Measurements from ENCODE around the gene ZC3H11A.
"Not testable (repeated sequence)": the region's sequence is repeated elsewhere in the genome, so short reads cannot be mapped to it uniquely, and the experiment has no call there.

Gene ZC3H11A

GRCh38 chr1:203826175-203826574 is 30.8 kb downstream of the ZC3H11A start:
- Mint-ChIP-seq H3K27ac (no peak overlapping the region), H3K4me1 (no peaks in the 10 kb centered on the region), H3K4me3 (no peak overlapping the region), H3K9me3 (no peaks in the 10 kb centered on the region), H3K36me3 (ENCODE audit: low read depth) (peaks cover 91% of the 10 kb centered on the region), H3K27me3 (ENCODE audit: low read depth, poor library complexity) (no peaks in the 10 kb centered on the region)
- no peak for DNase-seq
- no peak for TF ChIP-seq CTCF (IDR thresholded peaks at IDR 0.05)

GRCh38 chr1:203828002-203828401 is 32.6 kb downstream of the ZC3H11A start:
- no peak overlapping the region for H3K4me3 Mint-ChIP-seq
- H3K9me3 Mint-ChIP-seq, result no peaks in the 10 kb centered on the region
- H3K27me3 Mint-ChIP-seq (ENCODE audit: low read depth, poor library complexity), result no peaks in the 10 kb centered on the region
- H3K36me3 Mint-ChIP-seq (ENCODE audit: low read depth), result peaks cover 90% of the 10 kb centered on the region
- H3K27ac Mint-ChIP-seq, result no peak overlapping the region
- no peak for DNase-seq
- no peak for TF ChIP-seq CTCF (IDR thresholded peaks at IDR 0.05)
- no peaks in the 10 kb centered on the region for H3K4me1 Mint-ChIP-seq

- H3K4me3 Mint-ChIP-seq, result no peak overlapping the region
- no peak for TF ChIP-seq CTCF (IDR thresholded peaks at IDR 0.05)
- H3K36me3 Mint-ChIP-seq (ENCODE audit: low read depth), result peaks cover 87% of the 10 kb centered on the region
- H3K27me3 Mint-ChIP-seq (ENCODE audit: low read depth, poor library complexity), result no peaks in the 10 kb centered on the region
- no peak for DNase-seq
- H3K4me1 Mint-ChIP-seq, result no peaks in the 10 kb centered on the region
- no peak overlapping the region for H3K27ac Mint-ChIP-seq
- no peaks in the 10 kb centered on the region for H3K9me3 Mint-ChIP-seq
These were observed 33.1 kb downstream of the ZC3H11A start for GRCh38 chr1:203828503-203828902.

- peaks cover 87% of the 10 kb centered on the region for H3K36me3 Mint-ChIP-seq (ENCODE audit: low read depth)
- H3K4me1 Mint-ChIP-seq; DNase-seq; H3K27me3 Mint-ChIP-seq (ENCODE audit: low read depth, poor library complexity); H3K27ac Mint-ChIP-seq; H3K4me3 Mint-ChIP-seq; H3K9me3 Mint-ChIP-seq: not testable (repeated sequence)
These were observed 33.8 kb downstream of the ZC3H11A start for GRCh38 chr1:203829247-203829646.

GRCh38 chr1:203835476-203835875 is 40.1 kb downstream of the ZC3H11A start:
- no peak for TF ChIP-seq CTCF (IDR thresholded peaks at IDR 0.05)
- Mint-ChIP-seq H3K9me3 (peaks cover 17% of the 10 kb centered on the region), H3K36me3 (ENCODE audit: low read depth) (peaks cover 90% of the 10 kb centered on the region), H3K27ac (no peak overlapping the region), H3K4me1 (no peaks in the 10 kb centered on the region), H3K27me3 (ENCODE audit: low read depth, poor library complexity) (no peaks in the 10 kb centered on the region), H3K4me3 (no peak overlapping the region)
- DNase-seq, result no peak

- Mint-ChIP-seq H3K4me1 (no peaks in the 10 kb centered on the region), H3K4me3 (peak overlapping the region; percentile 12), H3K9me3 (peaks cover 41% of the 10 kb centered on the region), H3K27me3 (ENCODE audit: low read depth, poor library complexity) (peaks cover 3% of the 10 kb centered on the region), H3K36me3 (ENCODE audit: low read depth) (peaks cover 93% of the 10 kb centered on the region), H3K27ac (no peak overlapping the region)
- TF ChIP-seq CTCF (IDR thresholded peaks at IDR 0.05), result no peak
- DNase-seq, result no peak
These were observed 43.7 kb downstream of the ZC3H11A start for GRCh38 chr1:203839081-203839480.
